HCT116 (cell line): ENCODE measurements around the gene DTNB. TPM values are rescaled to one million over a fixed set of nuclear protein-coding genes. Genes with fewer than 3 reads are reported as not detected.
A peak's percentile ranks its signal among the peaks of the same experiment; 100 is the strongest.

Source experiments
- ATAC-seq: fragments of 200-7000 bp; cut with Tn5 transposase; 2 replicates; pipeline ENCODE4 v1.9.1; 2020; ENCODE audit warnings: mild to moderate bottlenecking, moderate library complexity
- BruUV-seq: library from RNA; stranded (reverse); fragments of 400-500 nt; replicated peaks from 2 replicates; lab custom pipeline; 2021; lab: Mats Ljungman, UMichigan
- CTCF ChIA-PET: fragments of 300-600 bp; sonication (Branson Sonifier 250); formaldehyde crosslinking; loops from one replicate; lab custom pipeline; 2021; ENCODE audit warnings: antibody characterized with exemption; lab: Charles Lee
- POLR2A ChIA-PET: fragments of 300-600, 350-600 bp; sonication (Branson Sonifier 250); formaldehyde crosslinking; loops from one replicate; lab custom pipeline; 2021; ENCODE audit warnings: antibody characterized with exemption; lab: Charles Lee
- RAD21 ChIA-PET, 2 experiments: fragments of 300-600 bp; sonication (Branson Sonifier 250); formaldehyde crosslinking; loops; one replicate each; lab custom pipeline; 2023; ENCODE audit warnings: low total read pairs in 2 of 2; ENCODE audit not compliant: uncharacterized antibody in 2 of 2, unreplicated experiment in 2 of 2, low non-redundant PET in 1 of 2; lab: Charles Lee
- DNase-seq: peaks from one replicate; pipeline ENCODE4 v3.0.0-alpha.2; 2010; ENCODE audit warnings: low read depth, low spot score
- H2AFZ ChIP-seq: fragments of 200-600 bp; shearing (Covaris generic), sonication (generic); 2 replicates; pipeline ENCODE4 v1.6.1; 2017; ENCODE audit warnings: low read depth, mixed run types, mixed read lengths, antibody characterized with exemption, low read length; ENCODE audit not compliant: poor library complexity, severe bottlenecking
- H3K27ac ChIP-seq: 2 replicates; pipeline ENCODE4 v1.5.1; 2012; ENCODE audit warnings: low read depth, low read length
- H3K27me3 ChIP-seq: fragments of 200-600 bp; sonication (generic); 2 replicates; pipeline ENCODE4 v1.6.1; 2016; ENCODE audit warnings: mixed run types, low read length, mixed read lengths; ENCODE audit not compliant: insufficient read depth
- H3K36me3 ChIP-seq, 2 experiments: fragments of 200-500 bp in 1 of 2; fragments of 200-600 bp in 1 of 2; sonication (Bioruptor generic) in 1 of 2; sonication (generic) in 1 of 2; 2 replicates each; pipeline versions ENCODE4 v1.5.1 to v1.6.1; 2014 to 2016; ENCODE audit warnings: low read length in 2 of 2, inconsistent platforms in 1 of 2, mixed read lengths in 1 of 2, mixed run types in 1 of 2; ENCODE audit not compliant: insufficient read depth in 2 of 2, control insufficient read depth in 1 of 2
- H3K4me1 ChIP-seq, 2 experiments: fragments of 200-600 bp in 1 of 2; sonication (generic) in 1 of 2; 2 replicates each; pipeline versions ENCODE4 v1.5.1 to v1.6.1; 2012 to 2017; ENCODE audit warnings: low read length in 2 of 2, inconsistent platforms in 1 of 2, mild to moderate bottlenecking in 1 of 2, mixed read lengths in 1 of 2, mixed run types in 1 of 2, moderate library complexity in 1 of 2; ENCODE audit not compliant: insufficient read depth in 2 of 2, control insufficient read depth in 1 of 2
- H3K4me2 ChIP-seq: fragments of 200-600 bp; sonication (generic); 2 replicates; pipeline ENCODE4 v1.6.1; 2017; ENCODE audit warnings: mixed run types, low read length, mixed read lengths
- H3K4me3 ChIP-seq, 2 experiments: fragments of 200-600 bp in 1 of 2; sonication (generic) in 1 of 2; replicated peaks in 1 of 2; 2 replicates each; pipeline ENCODE4 v1.5.1; 2011 to 2016; ENCODE audit warnings: low read length in 2 of 2, control low read depth in 1 of 2, low read depth in 1 of 2, mild to moderate bottlenecking in 1 of 2, mixed read lengths in 1 of 2, mixed run types in 1 of 2
- H3K79me2 ChIP-seq: fragments of 200-600 bp; sonication (generic); 2 replicates; pipeline ENCODE4 v1.6.1; 2017; ENCODE audit warnings: mild to moderate bottlenecking, mixed run types, low read length, moderate library complexity, mixed read lengths; ENCODE audit not compliant: insufficient read depth
- H3K9ac ChIP-seq: fragments of 200-600 bp; sonication (generic); 2 replicates; pipeline ENCODE4 v1.6.1; 2016; ENCODE audit warnings: low read length, mixed read lengths
- H3K9me2 ChIP-seq: fragments of 200-600 bp; sonication (generic), shearing (Covaris generic); 2 replicates; pipeline ENCODE4 v1.6.1; 2017; ENCODE audit warnings: mixed run types, mild to moderate bottlenecking, moderate library complexity; ENCODE audit not compliant: insufficient read depth
- H3K9me3 ChIP-seq, 2 experiments: fragments of 200-500 bp in 1 of 2; fragments of 200-600 bp in 1 of 2; sonication (Bioruptor generic) in 1 of 2; sonication (generic) in 1 of 2; 2 replicates each; pipeline ENCODE4 v1.6.1; 2014 to 2017; ENCODE audit warnings: low read length in 2 of 2, mixed read lengths in 2 of 2, inconsistent platforms in 1 of 2, low read depth in 1 of 2, mild to moderate bottlenecking in 1 of 2, mixed run types in 1 of 2, moderate library complexity in 1 of 2; ENCODE audit not compliant: control insufficient read depth in 1 of 2, insufficient read depth in 1 of 2
- H4K20me1 ChIP-seq: fragments of 200-600 bp; sonication (generic), shearing (Covaris generic); 2 replicates; pipeline ENCODE4 v1.6.1; 2017; ENCODE audit warnings: mixed run types, mild to moderate bottlenecking, moderate library complexity; ENCODE audit not compliant: insufficient read depth
- CEBPB ChIP-seq: IDR thresholded peaks from 2 replicates; pipeline ENCODE4 v1.6.1; 2012; ENCODE audit warnings: low read depth
- EZH2phosphoT487 ChIP-seq: fragments of 200-600 bp; IDR thresholded peaks from 2 replicates; pipeline ENCODE4 v1.6.1; 2018; ENCODE audit warnings: antibody characterized with exemption, borderline replicate concordance
- MAX ChIP-seq: IDR thresholded peaks from 2 replicates; pipeline ENCODE4 v1.6.1; 2012
- POLR2AphosphoS5 ChIP-seq: IDR thresholded peaks from 2 replicates; pipeline ENCODE4 v1.6.1; 2011; ENCODE audit warnings: mild to moderate bottlenecking, low read depth, low read length, moderate library complexity
- SRF ChIP-seq: IDR thresholded peaks from 2 replicates; pipeline ENCODE4 v1.6.1; 2012; ENCODE audit warnings: low read depth
- YY1 ChIP-seq: IDR thresholded peaks from 2 replicates; pipeline ENCODE4 v1.6.1; 2011; ENCODE audit warnings: low read length, low read depth, moderate library complexity, mild to moderate bottlenecking; ENCODE audit not compliant: insufficient replicate concordance; ENCODE audit errors: extremely low read depth
- ZBTB33 ChIP-seq: IDR thresholded peaks from 2 replicates; pipeline ENCODE4 v1.6.1; 2011; ENCODE audit warnings: mild to moderate bottlenecking, low read length, moderate library complexity; ENCODE audit not compliant: insufficient replicate concordance; ENCODE audit errors: extremely low read depth
- ZNF274 ChIP-seq: fragments of 200-500 bp; sonication (Bioruptor generic); IDR thresholded peaks from 2 replicates; pipeline ENCODE4 v1.6.1; 2014; ENCODE audit warnings: mild to moderate bottlenecking, low read depth, low read length, inconsistent platforms
- intact Hi-C: fragments of 100-400 bp; cut with micrococcal nuclease; formaldehyde crosslinking; loops from 2 replicates; pipeline ENCODE4 v1.10.0; 2022
- total RNA-seq: library from RNA; stranded (reverse); gene quantifications from one replicate; pipeline ENCODE4 v1.2.1, GENCODE V29; 2021; ENCODE audit not compliant: unreplicated experiment
- TF ChIP-seq, protein P1 (sequence below): IDR thresholded peaks from 2 replicates; pipeline ENCODE4 v1.6.1; 2012
- TF ChIP-seq, protein P2 (sequence below), 3 experiments: fragments of 200-600 bp in 1 of 3; sonication (generic) in 1 of 3; IDR thresholded peaks in 2 of 3; conservative IDR thresholded peaks in 1 of 3; 2 replicates each; pipeline ENCODE4 v1.5.1; 2012 to 2017; ENCODE audit warnings: low read depth in 2 of 3, low read length in 2 of 3, antibody characterized with exemption in 1 of 3, borderline replicate concordance in 1 of 3, control low read depth in 1 of 3, mild to moderate bottlenecking in 1 of 3, mixed read lengths in 1 of 3, mixed run types in 1 of 3, moderate library complexity in 1 of 3; ENCODE audit not compliant: insufficient read depth in 1 of 3
- TF ChIP-seq, protein P3 (sequence below): IDR thresholded peaks from 2 replicates; pipeline ENCODE4 v1.6.1; 2012; ENCODE audit warnings: low read depth

DTNB gene
- total RNA-seq, 1 experiment from 2014 or later = 30.2 TPM

DNA sequence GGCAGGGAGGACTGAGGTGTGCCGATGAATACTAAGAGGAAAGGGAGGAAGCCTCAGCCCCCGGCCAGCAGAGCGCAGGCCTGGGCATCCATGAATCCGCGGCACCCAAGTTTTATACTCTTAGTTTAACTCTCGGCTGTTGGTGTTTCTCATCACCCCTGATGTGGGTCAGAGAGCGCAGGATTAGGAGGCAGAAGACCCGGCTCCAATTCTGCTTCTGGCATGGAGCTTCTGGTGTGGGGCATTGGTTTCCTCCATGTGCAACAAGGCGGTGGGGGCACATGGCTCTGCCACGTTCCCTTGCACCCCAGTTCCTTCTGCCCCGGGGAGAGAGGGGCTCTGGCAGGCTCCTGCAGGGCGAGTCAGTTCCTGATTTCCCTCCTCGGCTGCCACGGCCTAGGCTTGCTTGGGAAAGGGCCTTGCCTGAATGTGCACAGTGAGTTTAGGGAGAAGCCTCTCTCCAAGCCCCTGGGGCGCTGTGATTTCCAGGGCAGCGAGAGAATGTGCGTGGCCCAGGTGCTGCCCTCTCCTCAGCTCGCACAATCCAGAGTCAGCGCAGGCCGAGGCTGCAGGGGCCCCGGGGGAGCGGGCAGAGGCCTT is 295.5 kb downstream of the DTNB start:
- DNase-seq (no peak), ATAC-seq (no peak)
- no TSS peak for BruUV-seq
- ChIA-PET CTCF (interaction anchor here (8.0 kb wide), 1 partner anchor 16 kb away, joined by 54 read pairs; no protein-coding TSS in a partner anchor), RAD21 (no interaction called here), POLR2A (no interaction called here)
- H3K9me3 ChIP-seq = no peaks in the 10 kb centered on the region
- no peaks in the 10 kb centered on the region for H3K27me3 ChIP-seq
- no peak for TF ChIP-seq YY1
- TF ChIP-seq, protein P1, sequence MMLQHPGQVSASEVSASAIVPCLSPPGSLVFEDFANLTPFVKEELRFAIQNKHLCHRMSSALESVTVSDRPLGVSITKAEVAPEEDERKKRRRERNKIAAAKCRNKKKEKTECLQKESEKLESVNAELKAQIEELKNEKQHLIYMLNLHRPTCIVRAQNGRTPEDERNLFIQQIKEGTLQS = no peak
- no peak for TF ChIP-seq EZH2phosphoT487
- TF ChIP-seq CEBPB = no peak
- TF ChIP-seq, protein P2, sequence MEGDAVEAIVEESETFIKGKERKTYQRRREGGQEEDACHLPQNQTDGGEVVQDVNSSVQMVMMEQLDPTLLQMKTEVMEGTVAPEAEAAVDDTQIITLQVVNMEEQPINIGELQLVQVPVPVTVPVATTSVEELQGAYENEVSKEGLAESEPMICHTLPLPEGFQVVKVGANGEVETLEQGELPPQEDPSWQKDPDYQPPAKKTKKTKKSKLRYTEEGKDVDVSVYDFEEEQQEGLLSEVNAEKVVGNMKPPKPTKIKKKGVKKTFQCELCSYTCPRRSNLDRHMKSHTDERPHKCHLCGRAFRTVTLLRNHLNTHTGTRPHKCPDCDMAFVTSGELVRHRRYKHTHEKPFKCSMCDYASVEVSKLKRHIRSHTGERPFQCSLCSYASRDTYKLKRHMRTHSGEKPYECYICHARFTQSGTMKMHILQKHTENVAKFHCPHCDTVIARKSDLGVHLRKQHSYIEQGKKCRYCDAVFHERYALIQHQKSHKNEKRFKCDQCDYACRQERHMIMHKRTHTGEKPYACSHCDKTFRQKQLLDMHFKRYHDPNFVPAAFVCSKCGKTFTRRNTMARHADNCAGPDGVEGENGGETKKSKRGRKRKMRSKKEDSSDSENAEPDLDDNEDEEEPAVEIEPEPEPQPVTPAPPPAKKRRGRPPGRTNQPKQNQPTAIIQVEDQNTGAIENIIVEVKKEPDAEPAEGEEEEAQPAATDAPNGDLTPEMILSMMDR (IDR thresholded peaks at IDR 0.05 in 2 of 3, conservative IDR thresholded peaks at IDR 0.05 in 1 of 3; ENCODE audit: borderline replicate concordance in 1 of 3, insufficient read depth in 1 of 3, low read depth in 2 of 3, low read length in 2 of 3) = no peak
- TF ChIP-seq, protein P3, sequence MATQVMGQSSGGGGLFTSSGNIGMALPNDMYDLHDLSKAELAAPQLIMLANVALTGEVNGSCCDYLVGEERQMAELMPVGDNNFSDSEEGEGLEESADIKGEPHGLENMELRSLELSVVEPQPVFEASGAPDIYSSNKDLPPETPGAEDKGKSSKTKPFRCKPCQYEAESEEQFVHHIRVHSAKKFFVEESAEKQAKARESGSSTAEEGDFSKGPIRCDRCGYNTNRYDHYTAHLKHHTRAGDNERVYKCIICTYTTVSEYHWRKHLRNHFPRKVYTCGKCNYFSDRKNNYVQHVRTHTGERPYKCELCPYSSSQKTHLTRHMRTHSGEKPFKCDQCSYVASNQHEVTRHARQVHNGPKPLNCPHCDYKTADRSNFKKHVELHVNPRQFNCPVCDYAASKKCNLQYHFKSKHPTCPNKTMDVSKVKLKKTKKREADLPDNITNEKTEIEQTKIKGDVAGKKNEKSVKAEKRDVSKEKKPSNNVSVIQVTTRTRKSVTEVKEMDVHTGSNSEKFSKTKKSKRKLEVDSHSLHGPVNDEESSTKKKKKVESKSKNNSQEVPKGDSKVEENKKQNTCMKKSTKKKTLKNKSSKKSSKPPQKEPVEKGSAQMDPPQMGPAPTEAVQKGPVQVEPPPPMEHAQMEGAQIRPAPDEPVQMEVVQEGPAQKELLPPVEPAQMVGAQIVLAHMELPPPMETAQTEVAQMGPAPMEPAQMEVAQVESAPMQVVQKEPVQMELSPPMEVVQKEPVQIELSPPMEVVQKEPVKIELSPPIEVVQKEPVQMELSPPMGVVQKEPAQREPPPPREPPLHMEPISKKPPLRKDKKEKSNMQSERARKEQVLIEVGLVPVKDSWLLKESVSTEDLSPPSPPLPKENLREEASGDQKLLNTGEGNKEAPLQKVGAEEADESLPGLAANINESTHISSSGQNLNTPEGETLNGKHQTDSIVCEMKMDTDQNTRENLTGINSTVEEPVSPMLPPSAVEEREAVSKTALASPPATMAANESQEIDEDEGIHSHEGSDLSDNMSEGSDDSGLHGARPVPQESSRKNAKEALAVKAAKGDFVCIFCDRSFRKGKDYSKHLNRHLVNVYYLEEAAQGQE = no peak
- TF ChIP-seq MAX = no peak
- TF ChIP-seq ZNF274 = no peak
- TF ChIP-seq SRF = no peak
- no peak for TF ChIP-seq ZBTB33
- TF ChIP-seq POLR2AphosphoS5 = no peak
- H3K36me3 ChIP-seq = no peaks in the 10 kb centered on the region
- H3K4me1 ChIP-seq = peaks cover 12 to 19% of the 10 kb centered on the region in 2 experiments
- no peaks in the 10 kb centered on the region for H3K79me2 ChIP-seq
- H3K4me2 ChIP-seq = 0 out of 2 replicates have a peak overlapping the region, but pooled peaks have one; percentile 79
- no peak overlapping the region for H3K27ac ChIP-seq
- intact Hi-C loops = no loop called here
- H4K20me1 ChIP-seq = no peaks in the 10 kb centered on the region
- no peak overlapping the region for H3K9ac ChIP-seq
- H3K4me3 ChIP-seq = no peak overlapping the region
- H2AFZ ChIP-seq = no peak overlapping the region
- no peaks in the 10 kb centered on the region for H3K9me2 ChIP-seq
